Breast epithelium (tissue), 3 donors: ENCODE measurements around the gene CSK.

ENCODE experiments used
- CTCF ChIP-seq, 3 donors: fragments of 450-650 bp; IDR thresholded peaks; one replicate each; pipeline ENCODE4 v1.5.1; 2016 to 2017; ENCODE audit warnings: antibody characterized with exemption in 3 of 3, mild to moderate bottlenecking in 3 of 3, moderate library complexity in 3 of 3
- POLR2A ChIP-seq: fragments of 450-650 bp; IDR thresholded peaks from one replicate; pipeline ENCODE4 v1.6.1; 2016; ENCODE audit warnings: antibody characterized with exemption, mild to moderate bottlenecking, moderate library complexity
- POLR2AphosphoS5 ChIP-seq, 3 donors: sonication (generic); formaldehyde crosslinking; IDR thresholded peaks; one replicate each; pipeline ENCODE4 v1.6.1; 2017; ENCODE audit warnings: antibody characterized with exemption in 3 of 3

GRCh38 chr15:74788042-74788682 is 6.3 kb downstream of the CSK start:
- TF ChIP-seq CTCF (IDR thresholded peaks at IDR 0.05) (no peak), POLR2AphosphoS5 (IDR thresholded peaks at IDR 0.05) (no peak), POLR2A (no peak)
